Measurements from ENCODE around the gene RAB15. TPM values are rescaled to one million over a fixed set of nuclear protein-coding genes. Genes with fewer than 3 reads are reported as not detected.

RAB15 gene
- total and polyA plus RNA-seq, 2 donors (not counting 3 experiments of a cell fraction or from before 2014, with no cell fraction given) = 24.9 to 33.3 TPM

DNA sequence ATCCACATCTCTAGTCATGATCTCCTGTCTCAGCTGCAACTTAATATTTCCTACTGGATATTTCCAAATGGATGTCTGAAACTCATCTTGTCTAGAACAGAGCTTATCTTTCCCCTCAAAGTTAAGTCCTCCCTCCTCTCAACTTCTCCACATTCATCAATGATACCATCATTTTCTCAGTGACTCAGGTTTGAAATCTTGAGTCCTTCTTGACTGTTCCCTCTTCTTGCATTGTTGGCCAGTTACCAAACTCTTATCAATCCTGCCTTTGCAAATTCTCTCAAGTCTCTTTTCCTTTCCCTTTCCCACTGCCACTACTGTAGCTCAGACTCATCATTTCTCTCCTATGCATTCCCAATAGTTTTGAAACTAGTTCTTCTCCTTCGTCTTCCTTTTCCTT is 72.2 kb downstream of the RAB15 start:
- dilution Hi-C loops (cut with MboI; ENCODE audit: extremely low pct_ligation_motif_present, low sequenced_read_pairs) (no loop called here), intact Hi-C loops (cut with micrococcal nuclease) (no loop called here)
- no peaks in the 10 kb centered on the region for H4K20me1 ChIP-seq (replicated peaks; ENCODE audit: control insufficient read depth, extremely low read depth, insufficient read depth, low read length)
- POLR2A ChIA-PET = no interaction called here
- DNase-seq (ENCODE audit: low read depth, low spot score) (no peak), FAIRE-seq (no peak)
- no peak overlapping the region for H3K27ac ChIP-seq (ENCODE audit: insufficient read depth, low read depth, low read length)
- no peaks in the 10 kb centered on the region for H3K79me2 ChIP-seq (ENCODE audit: control insufficient read depth, insufficient read depth, low read length)
- H2AFZ ChIP-seq (ENCODE audit: low read depth, low read length) = no peak overlapping the region
- no peaks in the 10 kb centered on the region for H3K4me1 ChIP-seq (ENCODE audit: control insufficient read depth, extremely low read depth, insufficient read depth, low read length)
- H3K27me3 ChIP-seq (ENCODE audit: control insufficient read depth in 2 of 2, insufficient read depth in 2 of 2, low read length in 2 of 2) = peaks cover 19 to 21% of the 10 kb centered on the region in 2 experiments
- no peaks in the 10 kb centered on the region for H3K9me1 ChIP-seq (replicated peaks; ENCODE audit: control insufficient read depth, extremely low read depth, insufficient read depth, low read length)
- H3K4me2 ChIP-seq (ENCODE audit: insufficient read depth, low read length) = no peak overlapping the region
- no peak overlapping the region for H3K9ac ChIP-seq (replicated peaks; ENCODE audit: extremely low read depth, insufficient read depth, low read length)
- TF ChIP-seq EZH2 (IDR thresholded peaks at IDR 0.05; ENCODE audit: borderline replicate concordance, low read depth, low read length, severe bottlenecking) (no peak), POLR2A (IDR thresholded peaks at IDR 0.05; ENCODE audit: low read depth, low read length) (no peak), POLR2AphosphoS5 (IDR thresholded peaks at IDR 0.05; ENCODE audit: insufficient read depth, low read depth, low read length) (no peak), JUN (IDR thresholded peaks at IDR 0.05; ENCODE audit: borderline replicate concordance, insufficient read depth, insufficient read length, low read depth) (no peak), GATA2 (IDR thresholded peaks at IDR 0.05; ENCODE audit: insufficient read depth, insufficient read length, low read depth, low read length) (no peak), MYC (IDR thresholded peaks at IDR 0.05; ENCODE audit: low read depth, low read length) (no peak), FOS (IDR thresholded peaks at IDR 0.05; ENCODE audit: borderline replicate concordance, insufficient read depth, low read length) (no peak)
- TF ChIP-seq, protein P1, sequence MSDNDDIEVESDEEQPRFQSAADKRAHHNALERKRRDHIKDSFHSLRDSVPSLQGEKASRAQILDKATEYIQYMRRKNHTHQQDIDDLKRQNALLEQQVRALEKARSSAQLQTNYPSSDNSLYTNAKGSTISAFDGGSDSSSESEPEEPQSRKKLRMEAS (IDR thresholded peaks at IDR 0.05; ENCODE audit: insufficient read depth, insufficient read length) = no peak
- TF ChIP-seq, protein P2, sequence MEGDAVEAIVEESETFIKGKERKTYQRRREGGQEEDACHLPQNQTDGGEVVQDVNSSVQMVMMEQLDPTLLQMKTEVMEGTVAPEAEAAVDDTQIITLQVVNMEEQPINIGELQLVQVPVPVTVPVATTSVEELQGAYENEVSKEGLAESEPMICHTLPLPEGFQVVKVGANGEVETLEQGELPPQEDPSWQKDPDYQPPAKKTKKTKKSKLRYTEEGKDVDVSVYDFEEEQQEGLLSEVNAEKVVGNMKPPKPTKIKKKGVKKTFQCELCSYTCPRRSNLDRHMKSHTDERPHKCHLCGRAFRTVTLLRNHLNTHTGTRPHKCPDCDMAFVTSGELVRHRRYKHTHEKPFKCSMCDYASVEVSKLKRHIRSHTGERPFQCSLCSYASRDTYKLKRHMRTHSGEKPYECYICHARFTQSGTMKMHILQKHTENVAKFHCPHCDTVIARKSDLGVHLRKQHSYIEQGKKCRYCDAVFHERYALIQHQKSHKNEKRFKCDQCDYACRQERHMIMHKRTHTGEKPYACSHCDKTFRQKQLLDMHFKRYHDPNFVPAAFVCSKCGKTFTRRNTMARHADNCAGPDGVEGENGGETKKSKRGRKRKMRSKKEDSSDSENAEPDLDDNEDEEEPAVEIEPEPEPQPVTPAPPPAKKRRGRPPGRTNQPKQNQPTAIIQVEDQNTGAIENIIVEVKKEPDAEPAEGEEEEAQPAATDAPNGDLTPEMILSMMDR (IDR thresholded peaks at IDR 0.05; ENCODE audit: extremely low read depth in 1 of 2, insufficient read depth in 1 of 2, low read depth in 1 of 2, low read length in 2 of 2) = no peak
- H3K36me3 ChIP-seq (ENCODE audit: control insufficient read depth in 2 of 2, extremely low read depth in 1 of 2, insufficient read depth in 2 of 2, low read length in 2 of 2) = no peaks in the 10 kb centered on the region
- H3K4me3 ChIP-seq (replicated peaks in 1 of 3; ENCODE audit: insufficient read depth in 1 of 3, low read depth in 1 of 3, low read length in 3 of 3) = no peak overlapping the region
- H3K9me3 ChIP-seq (replicated peaks; ENCODE audit: control insufficient read depth, insufficient read depth, low read length) = no peaks in the 10 kb centered on the region
- CTCF ChIA-PET = interaction anchor here (1.0 to 4.3 kb wide), 4 partner anchors 8 to 120 kb away, joined by 3 to 26 read pairs (median 14); no protein-coding TSS in a partner anchor
- no TSS peak for BruUV-seq (replicated peaks)

Small RNA genes within 50 kb of the gene (small RNA-seq; reads per million reads assigned to genes)
- not detected for gene RPPH1-2P (ENCODE audit: insufficient read depth, insufficient read length, low read depth, low replicate concordance)

Other genes with a start within 250 kb of the RAB15 start
- gene SPTB, start 92.4 kb downstream of the RAB15 start, total RNA-seq = 0.07 TPM in 1 of 2 replicates, not detected in the other
- 0.02 and 0.03 TPM in 2 replicates for gene SPTB, start 92.4 kb downstream of the RAB15 start, polyA plus RNA-seq
- gene CHURC1, start 57.9 kb downstream of the RAB15 start, total RNA-seq = 44.0 and 44.4 TPM in 2 replicates
- gene CHURC1, start 57.9 kb downstream of the RAB15 start, polyA plus RNA-seq = 56.5 and 62.2 TPM in 2 replicates
- gene GPX2, start 29.6 kb downstream of the RAB15 start, total RNA-seq = not detected in 2 replicates
- not detected in 2 replicates for gene GPX2, start 29.6 kb downstream of the RAB15 start, polyA plus RNA-seq
- 21.0 and 24.5 TPM in 2 replicates for gene FNTB, start 14.6 kb upstream of the RAB15 start, total RNA-seq
- 21.6 and 25.6 TPM in 2 replicates for gene FNTB, start 14.6 kb upstream of the RAB15 start, polyA plus RNA-seq
- 79.5 and 84.6 TPM in 2 replicates for gene MAX, start 130.2 kb upstream of the RAB15 start, total RNA-seq
- gene MAX, start 130.2 kb upstream of the RAB15 start, polyA plus RNA-seq = 57.1 and 70.1 TPM in 2 replicates

Measured in endothelial cell of umbilical vein (primary cell).